CD4-positive, alpha-beta memory T cell (primary cell): ENCODE measurements around the gene ZNF273. TPM values are rescaled to one million over a fixed set of nuclear protein-coding genes. Genes with fewer than 3 reads are reported as not detected.

Source experiments
- CTCF ChIA-PET: fragments of 350-600 bp; sonication (Branson Sonifier 250); formaldehyde crosslinking; loops from one replicate; lab custom pipeline; 2021; ENCODE audit warnings: inconsistent platforms; ENCODE audit not compliant: partially characterized antibody; lab: Charles Lee
- POLR2A ChIA-PET: fragments of 350-600 bp; sonication (Branson Sonifier 250); formaldehyde crosslinking; loops from one replicate; lab custom pipeline; 2021; ENCODE audit not compliant: partially characterized antibody; lab: Charles Lee
- DNase-seq, 5 donors: peaks; one replicate each; pipeline versions ENCODE4 v3.0.0 to v3.0.0-alpha.2; 2020 to 2022; ENCODE audit warnings: mixed read lengths in 1 of 5
- H3K27ac ChIP-seq: one replicate; pipeline ENCODE4 v1.7.0; 2013; ENCODE audit warnings: low read depth, low read length
- H3K27me3 ChIP-seq: 2 replicates; pipeline ENCODE4 v1.7.0; 2013; ENCODE audit warnings: mild to moderate bottlenecking, low read length, moderate library complexity; ENCODE audit not compliant: insufficient read depth
- H3K36me3 ChIP-seq: 2 replicates; pipeline ENCODE4 v1.7.0; 2013; ENCODE audit warnings: mild to moderate bottlenecking, low read length, moderate library complexity; ENCODE audit not compliant: insufficient read depth
- H3K4me1 ChIP-seq: 2 replicates; pipeline ENCODE4 v1.7.0; 2013; ENCODE audit warnings: mild to moderate bottlenecking, low read length, moderate library complexity; ENCODE audit not compliant: insufficient read depth
- H3K4me3 ChIP-seq, 2 donors: one replicate each; pipeline ENCODE4 v1.7.0; 2013; ENCODE audit warnings: low read length in 2 of 2, mild to moderate bottlenecking in 1 of 2
- H3K9me3 ChIP-seq, 2 donors: one replicate each; pipeline ENCODE4 v1.7.0; 2013; ENCODE audit warnings: low read length in 2 of 2, control low read depth in 1 of 2; ENCODE audit not compliant: control insufficient read depth in 1 of 2
- H3K27ac Mint-ChIP-seq, 7 donors: one replicate each; pipeline ENCODE4 v1.8.0; 2020 to 2021; ENCODE audit warnings: mixed read lengths in 7 of 7, mild to moderate bottlenecking in 6 of 7, inconsistent platforms in 3 of 7, moderate library complexity in 3 of 7
- H3K27me3 Mint-ChIP-seq, 2 donors: one replicate each; pipeline ENCODE4 v1.8.0; 2020 to 2021; ENCODE audit warnings: mixed read lengths in 2 of 2
- H3K36me3 Mint-ChIP-seq, 2 donors: one replicate each; pipeline ENCODE4 v1.8.0; 2020 to 2021; ENCODE audit warnings: mixed read lengths in 2 of 2, inconsistent platforms in 1 of 2, mild to moderate bottlenecking in 1 of 2
- H3K4me1 Mint-ChIP-seq, 4 donors: one replicate each; pipeline ENCODE4 v1.8.0; 2020 to 2021; ENCODE audit warnings: mixed read lengths in 4 of 4, mild to moderate bottlenecking in 1 of 4
- H3K4me3 Mint-ChIP-seq, 8 donors: one replicate each; pipeline ENCODE4 v1.8.0; 2020 to 2021; ENCODE audit warnings: mixed read lengths in 8 of 8, mild to moderate bottlenecking in 7 of 8, moderate library complexity in 6 of 8, inconsistent platforms in 3 of 8
- H3K9me3 Mint-ChIP-seq, 8 donors: one replicate each; pipeline ENCODE4 v1.8.0; 2020 to 2021; ENCODE audit warnings: mixed read lengths in 8 of 8, mild to moderate bottlenecking in 5 of 8, inconsistent platforms in 3 of 8, moderate library complexity in 1 of 8
- intact Hi-C: fragments of 100-400 bp; cut with micrococcal nuclease; formaldehyde crosslinking; loops from one replicate; pipeline ENCODE4 v1.15.1; 2023
- polyA plus RNA-seq, 2 donors: library from polyadenylated mRNA; unstranded; fragments of 300-500 nt; fragmentation: Illumina TruSeq; gene quantifications; one replicate each; pipeline ENCODE4 v1.2.3, GENCODE V29; 2021
- total RNA-seq, 2 experiments: library from RNA; stranded (reverse); gene quantifications; one replicate each; pipeline ENCODE4 v1.2.3, GENCODE V29; 2021

ZNF273 gene
- total and polyA plus RNA-seq, 4 experiments from 2014 or later = 5.0 to 8.9 (median 6.7) TPM

DNA sequence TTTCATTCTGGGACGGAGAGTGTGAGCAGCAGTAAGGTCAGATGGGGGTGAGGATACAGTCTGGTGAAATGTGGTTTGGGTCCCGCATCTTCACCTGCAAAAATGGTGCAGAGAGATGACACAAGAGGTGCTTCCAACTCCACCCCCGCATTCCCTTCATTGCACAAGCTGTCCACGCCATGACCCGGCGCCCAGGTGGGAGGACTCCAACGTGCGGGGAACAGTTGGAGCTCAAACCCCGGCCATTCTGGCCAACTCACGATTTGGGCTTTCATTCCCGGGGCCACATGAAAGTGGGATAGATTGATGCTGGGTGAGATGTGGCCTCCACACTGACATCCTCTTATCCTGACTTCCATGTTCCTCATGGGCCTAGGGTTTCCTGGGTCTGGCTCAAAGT is 34.6 kb upstream of the ZNF273 start:
- intact Hi-C loops = no loop called here
- H3K36me3 Mint-ChIP-seq = no peaks in the 10 kb centered on the region
- CTCF ChIA-PET = no interaction called here
- no peak overlapping the region for H3K4me3 Mint-ChIP-seq
- Histone ChIP-seq H3K27ac (no peak overlapping the region), H3K4me1 (no peaks in the 10 kb centered on the region), H3K9me3 (no peaks in the 10 kb centered on the region), H3K27me3 (no peaks in the 10 kb centered on the region), H3K36me3 (no peaks in the 10 kb centered on the region), H3K4me3 (no peak overlapping the region)
- DNase-seq = no peak
- peaks cover 0 to 2% of the 10 kb centered on the region in 2 donors for H3K27me3 Mint-ChIP-seq
- no peaks in the 10 kb centered on the region for H3K4me1 Mint-ChIP-seq
- H3K27ac Mint-ChIP-seq = no peak overlapping the region
- POLR2A ChIA-PET = no interaction called here
- H3K9me3 Mint-ChIP-seq = peaks cover 0 to 12% (median 5%) of the 10 kb centered on the region in 8 donors

DNA sequence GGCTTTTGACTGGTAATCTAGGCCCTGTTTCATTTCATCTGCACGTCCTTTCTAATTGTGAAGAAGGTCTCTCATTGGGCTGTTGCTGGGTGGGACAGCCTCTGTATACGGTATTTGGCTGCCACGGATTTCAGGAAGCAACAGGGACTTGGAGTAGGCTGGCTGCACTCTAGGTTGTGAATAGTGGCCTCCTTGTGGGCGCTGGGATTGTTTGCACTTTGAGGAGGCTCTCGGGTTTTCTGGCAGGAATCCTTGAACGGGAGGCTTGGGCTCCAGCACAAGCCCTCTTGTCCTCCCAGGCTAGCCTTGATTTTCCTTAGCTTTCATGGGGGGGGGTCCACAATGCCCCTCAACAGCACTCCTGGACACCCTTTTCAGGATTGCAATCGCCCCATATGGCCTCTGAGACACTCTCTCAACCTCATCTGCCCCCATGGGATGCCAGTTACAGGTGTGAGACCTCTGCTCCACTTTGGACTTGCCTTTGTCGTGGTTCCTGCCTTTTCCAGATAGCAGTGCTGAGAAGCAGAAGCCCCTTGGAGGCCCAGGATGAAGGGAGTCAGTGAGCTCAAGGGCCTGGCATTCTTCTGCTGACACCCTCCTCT is 33.9 kb upstream of the ZNF273 start:
- Histone ChIP-seq H3K9me3 (no peaks in the 10 kb centered on the region), H3K4me3 (no peak overlapping the region), H3K27me3 (no peaks in the 10 kb centered on the region), H3K36me3 (no peaks in the 10 kb centered on the region), H3K27ac (no peak overlapping the region), H3K4me1 (no peaks in the 10 kb centered on the region)
- ChIA-PET POLR2A (no interaction called here), CTCF (no interaction called here)
- no peaks in the 10 kb centered on the region for H3K36me3 Mint-ChIP-seq
- peaks cover 0 to 9% (median under 1%) of the 10 kb centered on the region in 8 donors for H3K9me3 Mint-ChIP-seq
- peaks cover 0 to 2% of the 10 kb centered on the region in 2 donors for H3K27me3 Mint-ChIP-seq
- H3K4me1 Mint-ChIP-seq = no peaks in the 10 kb centered on the region
- intact Hi-C loops = no loop called here
- no peak for DNase-seq
- H3K27ac Mint-ChIP-seq = no peak overlapping the region
- H3K4me3 Mint-ChIP-seq = no peak overlapping the region

GRCh38 chr7:64869912-64870562 is 33.0 kb upstream of the ZNF273 start:
- no peaks in the 10 kb centered on the region for H3K9me3 ChIP-seq
- Mint-ChIP-seq H3K4me3 (no peak overlapping the region), H3K27me3 (peaks cover 0 to 2% of the 10 kb centered on the region in 2 donors), H3K9me3 (peaks cover 0 to 7% (median under 1%) of the 10 kb centered on the region in 8 donors), H3K27ac (no peak overlapping the region), H3K4me1 (no peaks in the 10 kb centered on the region), H3K36me3 (no peaks in the 10 kb centered on the region)
- H3K4me1 ChIP-seq = no peaks in the 10 kb centered on the region
- ChIA-PET POLR2A (no interaction called here), CTCF (no interaction called here)
- no peak overlapping the region for H3K27ac ChIP-seq
- no peak for DNase-seq
- intact Hi-C loops = no loop called here
- no peak overlapping the region for H3K4me3 ChIP-seq
- H3K27me3 ChIP-seq = no peaks in the 10 kb centered on the region
- no peaks in the 10 kb centered on the region for H3K36me3 ChIP-seq

GRCh38 chr7:64870656-64871055 is 32.4 kb upstream of the ZNF273 start:
- Histone ChIP-seq H3K9me3 (no peaks in the 10 kb centered on the region), H3K4me3 (no peak overlapping the region), H3K27me3 (no peaks in the 10 kb centered on the region), H3K36me3 (no peaks in the 10 kb centered on the region), H3K27ac (no peak overlapping the region), H3K4me1 (no peaks in the 10 kb centered on the region)
- H3K9me3 Mint-ChIP-seq = peaks cover 0 to 7% (median under 1%) of the 10 kb centered on the region in 8 donors
- H3K4me1 Mint-ChIP-seq = no peaks in the 10 kb centered on the region
- ChIA-PET POLR2A (no interaction called here), CTCF (no interaction called here)
- intact Hi-C loops = no loop called here
- H3K27me3 Mint-ChIP-seq = peaks cover 0 to 5% of the 10 kb centered on the region in 2 donors
- H3K36me3 Mint-ChIP-seq = no peaks in the 10 kb centered on the region
- H3K4me3 Mint-ChIP-seq = peak overlapping the region in 1 of 8 donors; percentile 43
- DNase-seq = no peak
- no peak overlapping the region for H3K27ac Mint-ChIP-seq

DNA sequence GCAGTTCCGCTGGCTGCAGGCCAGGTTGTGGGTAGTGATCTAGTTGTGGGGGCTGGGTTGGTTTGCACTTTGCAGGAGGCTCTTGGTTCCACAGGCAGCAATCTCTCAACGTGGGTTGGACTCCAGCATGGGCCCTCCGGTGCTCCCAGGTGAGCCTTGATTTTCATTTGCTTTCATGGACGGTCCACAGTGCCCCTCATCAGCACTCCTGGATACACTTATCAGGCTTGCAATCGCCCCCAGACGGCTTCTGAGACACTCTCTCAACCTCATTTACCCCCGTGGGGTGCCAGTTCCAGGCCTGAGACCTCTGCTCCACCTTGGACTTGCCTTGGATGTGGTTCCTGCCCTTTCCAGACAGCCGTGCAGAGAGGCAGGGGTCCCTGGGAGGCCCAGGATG is 31.3 kb upstream of the ZNF273 start:
- no peaks in the 10 kb centered on the region for H3K9me3 ChIP-seq
- Mint-ChIP-seq H3K4me1 (no peaks in the 10 kb centered on the region), H3K27me3 (peaks cover 4 to 5% of the 10 kb centered on the region in 2 donors), H3K27ac (no peak overlapping the region), H3K9me3 (peaks cover 0 to 5% (median 0%) of the 10 kb centered on the region in 8 donors), H3K4me3 (no peak overlapping the region), H3K36me3 (no peaks in the 10 kb centered on the region)
- CTCF ChIA-PET = no interaction called here
- no peaks in the 10 kb centered on the region for H3K4me1 ChIP-seq
- no peaks in the 10 kb centered on the region for H3K36me3 ChIP-seq
- no peak for DNase-seq
- intact Hi-C loops = no loop called here
- H3K4me3 ChIP-seq = no peak overlapping the region
- no peaks in the 10 kb centered on the region for H3K27me3 ChIP-seq
- H3K27ac ChIP-seq = no peak overlapping the region
- POLR2A ChIA-PET = no interaction called here

- Histone ChIP-seq H3K4me3 (no peak overlapping the region), H3K27me3 (no peaks in the 10 kb centered on the region), H3K27ac (no peak overlapping the region), H3K36me3 (no peaks in the 10 kb centered on the region), H3K9me3 (no peaks in the 10 kb centered on the region), H3K4me1 (peaks cover 5% of the 10 kb centered on the region)
- intact Hi-C loops = no loop called here
- no peaks in the 10 kb centered on the region for H3K36me3 Mint-ChIP-seq
- CTCF ChIA-PET = no interaction called here
- H3K27me3 Mint-ChIP-seq = peaks cover 4 to 9% of the 10 kb centered on the region in 2 donors
- peaks cover 0 to 5% (median 0%) of the 10 kb centered on the region in 8 donors for H3K9me3 Mint-ChIP-seq
- no peak overlapping the region for H3K27ac Mint-ChIP-seq
- no peak for DNase-seq
- POLR2A ChIA-PET = no interaction called here
- peaks cover 0 to 7% (median 6%) of the 10 kb centered on the region in 4 donors for H3K4me1 Mint-ChIP-seq
- H3K4me3 Mint-ChIP-seq = no peak overlapping the region
These were observed 30.5 kb upstream of the ZNF273 start for GRCh38 chr7:64872351-64873154.

GRCh38 chr7:64873155-64873500 is 29.9 kb upstream of the ZNF273 start:
- ChIA-PET POLR2A (no interaction called here), CTCF (no interaction called here)

More at GRCh38 chr7:64873155-64873500, 29.9 kb upstream of the ZNF273 start:
- H3K27me3 ChIP-seq = no peaks in the 10 kb centered on the region
- H3K36me3 Mint-ChIP-seq = no peaks in the 10 kb centered on the region
- intact Hi-C loops = no loop called here
- no peak overlapping the region for H3K4me3 Mint-ChIP-seq
- no peak for DNase-seq
- no peak overlapping the region for H3K27ac ChIP-seq
- H3K27ac Mint-ChIP-seq = no peak overlapping the region
- peaks cover 5% of the 10 kb centered on the region for H3K4me1 ChIP-seq
- H3K4me1 Mint-ChIP-seq = peaks cover 2 to 13% (median 10%) of the 10 kb centered on the region in 4 donors
- no peaks in the 10 kb centered on the region for H3K36me3 ChIP-seq
- H3K9me3 Mint-ChIP-seq = peaks cover 0 to 4% (median 0%) of the 10 kb centered on the region in 8 donors
- H3K9me3 ChIP-seq = no peaks in the 10 kb centered on the region
- no peak overlapping the region for H3K4me3 ChIP-seq
- H3K27me3 Mint-ChIP-seq = peaks cover 4 to 14% of the 10 kb centered on the region in 2 donors
